HG02610 (cell line): ENCODE measurements around the gene ZNF85.
"Not testable (repeated sequence)": the region's sequence is repeated elsewhere in the genome, so short reads cannot be mapped to it uniquely, and the experiment has no call there.

Experiments used
- ATAC-seq: cut with Tn5 transposase; IDR thresholded peaks from one replicate; pipeline ENCODE4 v1.9.1; 2021; ENCODE audit warnings: mild to moderate bottlenecking, moderate library complexity; ENCODE audit not compliant: unreplicated experiment

Gene ZNF85

GRCh38 chr19:20923077-20923871 is at the start of gene ZNF85:
TSS of gene ZNF85 (plus strand) at chr19:20923251. CDS start at chr19:20923401, 150 bp downstream.
- peak; percentile 99 for ATAC-seq

- ATAC-seq: no peak
These were observed 43.5 kb upstream of the ZNF85 start for GRCh38 chr19:20879501-20879900.

GRCh38 chr19:20912973-20913372 is 10.1 kb upstream of the ZNF85 start:
- no peak for ATAC-seq

- no peak for ATAC-seq
These were observed 2.4 kb downstream of the ZNF85 start for GRCh38 chr19:20925481-20925880.

GRCh38 chr19:20926796-20927195 is 3.7 kb downstream of the ZNF85 start:
- no peak for ATAC-seq

- ATAC-seq: no peak
These were observed 5.3 kb downstream of the ZNF85 start for GRCh38 chr19:20928371-20928770.

GRCh38 chr19:20936322-20936947 is 13.4 kb downstream of the ZNF85 start:
- not testable (repeated sequence) for ATAC-seq

- not testable (repeated sequence) for ATAC-seq
These were observed 29.6 kb downstream of the ZNF85 start for GRCh38 chr19:20952561-20953095.

- no peak for ATAC-seq
These were observed 41.7 kb downstream of the ZNF85 start for GRCh38 chr19:20964798-20965197.

GRCh38 chr19:20968092-20968491 is 45.0 kb downstream of the ZNF85 start:
- ATAC-seq: no peak

GRCh38 chr19:20969498-20969897 is 46.4 kb downstream of the ZNF85 start:
- no peak for ATAC-seq

- ATAC-seq: no peak
These were observed 46.8 kb downstream of the ZNF85 start for GRCh38 chr19:20969898-20970297.

- ATAC-seq: not testable (repeated sequence)
These were observed 69.7 kb downstream of the ZNF85 start for GRCh38 chr19:20992788-20993187.

GRCh38 chr19:20999731-21000352 is 76.8 kb downstream of the ZNF85 start:
- peak; percentile 99 for ATAC-seq
